ENCODE results near the gene FGGY.

Gene FGGY

GRCh38 chr1:59368008-59368670 is 71.2 kb downstream of the FGGY start:
- DNase-seq (ENCODE audit: extremely low spot score, insufficient read length, low read depth) = no peak
- FAIRE-seq = no peak

- no peak for FAIRE-seq
- DNase-seq (ENCODE audit: extremely low spot score, insufficient read length, low read depth) = no peak
Measured at GRCh38 chr1:59375321-59376220, 78.7 kb downstream of the FGGY start.

- FAIRE-seq (no peak), DNase-seq (ENCODE audit: extremely low spot score, insufficient read length, low read depth) (no peak)
Measured at GRCh38 chr1:59377350-59377904, 80.5 kb downstream of the FGGY start.

GRCh38 chr1:59378621-59379370 is 81.9 kb downstream of the FGGY start:
- peak; percentile 15 for FAIRE-seq
- DNase-seq (ENCODE audit: extremely low spot score, insufficient read length, low read depth) = no peak

- DNase-seq (ENCODE audit: extremely low spot score, insufficient read length, low read depth) (no peak), FAIRE-seq (no peak)
Measured at GRCh38 chr1:59379371-59379728, 82.5 kb downstream of the FGGY start.

GRCh38 chr1:59383963-59384362 is 87.1 kb downstream of the FGGY start:
- FAIRE-seq (no peak), DNase-seq (ENCODE audit: extremely low spot score, insufficient read length, low read depth) (no peak)

GRCh38 chr1:59384443-59384842 is 87.5 kb downstream of the FGGY start:
- peak; percentile 56 for FAIRE-seq
- no peak for DNase-seq (ENCODE audit: extremely low spot score, insufficient read length, low read depth)

- FAIRE-seq = no peak
- DNase-seq (ENCODE audit: extremely low spot score, insufficient read length, low read depth) = no peak
Measured at GRCh38 chr1:59388191-59388590, 91.3 kb downstream of the FGGY start.

GRCh38 chr1:59389847-59390246 is 93.0 kb downstream of the FGGY start:
- no peak for DNase-seq (ENCODE audit: extremely low spot score, insufficient read length, low read depth)
- FAIRE-seq = no peak

GRCh38 chr1:59390307-59390706 is 93.4 kb downstream of the FGGY start:
- DNase-seq (ENCODE audit: extremely low spot score, insufficient read length, low read depth) (no peak), FAIRE-seq (no peak)

- FAIRE-seq = peak; percentile 77
Measured at GRCh38 chr1:59391212-59392179, 94.6 kb downstream of the FGGY start.

GRCh38 chr1:59393211-59394180 is 96.6 kb downstream of the FGGY start:
- DNase-seq (ENCODE audit: extremely low spot score, insufficient read length, low read depth) (no peak), FAIRE-seq (no peak)

More at GRCh38 chr1:59391212-59392179, 94.6 kb downstream of the FGGY start:
- DNase-seq (ENCODE audit: extremely low spot score, insufficient read length, low read depth) = no peak

- DNase-seq (ENCODE audit: extremely low spot score, insufficient read length, low read depth) = no peak
- FAIRE-seq = no peak
Measured at GRCh38 chr1:59394706-59395425, 98.0 kb downstream of the FGGY start.

- DNase-seq (ENCODE audit: extremely low spot score, insufficient read length, low read depth) (no peak), FAIRE-seq (no peak)
Measured at GRCh38 chr1:59396387-59396786, 99.5 kb downstream of the FGGY start.

GRCh38 chr1:59397139-59397858 is 100.4 kb downstream of the FGGY start:
- no peak for FAIRE-seq
- no peak for DNase-seq (ENCODE audit: extremely low spot score, insufficient read length, low read depth)

- DNase-seq (ENCODE audit: extremely low spot score, insufficient read length, low read depth) (no peak), FAIRE-seq (no peak)
Measured at GRCh38 chr1:59399642-59400041, 102.7 kb downstream of the FGGY start.

GRCh38 chr1:59401581-59401980 is 104.7 kb downstream of the FGGY start:
- DNase-seq (ENCODE audit: extremely low spot score, insufficient read length, low read depth) = no peak
- FAIRE-seq = no peak
